NCI-H2171 treated with DMSO at 0.1 percent for 48 hours (cell line): ENCODE results near the gene FAM124A.

ENCODE experiments used
- DNase-seq: peaks from one replicate; lab custom pipeline; 2025; lab: John Stamatoyannopoulos, UW

Gene FAM124A, protein sequence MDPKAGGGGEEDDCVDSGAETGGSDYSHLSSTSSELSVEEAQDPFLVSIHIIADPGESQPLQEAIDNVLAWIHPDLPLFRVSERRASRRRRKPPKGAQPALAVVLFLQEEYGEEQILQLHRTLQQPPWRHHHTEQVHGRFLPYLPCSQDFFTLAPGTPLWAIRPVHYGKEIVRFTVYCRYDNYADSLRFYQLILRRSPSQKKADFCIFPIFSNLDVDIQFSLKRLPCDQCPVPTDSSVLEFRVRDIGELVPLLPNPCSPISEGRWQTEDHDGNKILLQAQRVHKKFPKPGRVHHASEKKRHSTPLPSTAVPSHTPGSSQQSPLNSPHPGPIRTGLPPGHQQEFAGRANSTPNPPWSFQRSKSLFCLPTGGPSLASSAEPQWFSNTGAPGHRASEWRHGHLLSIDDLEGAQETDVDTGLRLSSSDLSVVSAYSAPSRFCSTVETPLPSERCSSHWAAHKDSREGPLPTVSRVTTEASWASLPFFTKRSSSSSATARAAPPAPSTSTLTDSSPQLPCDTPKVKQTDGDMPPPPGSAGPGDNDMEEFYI

DNA sequence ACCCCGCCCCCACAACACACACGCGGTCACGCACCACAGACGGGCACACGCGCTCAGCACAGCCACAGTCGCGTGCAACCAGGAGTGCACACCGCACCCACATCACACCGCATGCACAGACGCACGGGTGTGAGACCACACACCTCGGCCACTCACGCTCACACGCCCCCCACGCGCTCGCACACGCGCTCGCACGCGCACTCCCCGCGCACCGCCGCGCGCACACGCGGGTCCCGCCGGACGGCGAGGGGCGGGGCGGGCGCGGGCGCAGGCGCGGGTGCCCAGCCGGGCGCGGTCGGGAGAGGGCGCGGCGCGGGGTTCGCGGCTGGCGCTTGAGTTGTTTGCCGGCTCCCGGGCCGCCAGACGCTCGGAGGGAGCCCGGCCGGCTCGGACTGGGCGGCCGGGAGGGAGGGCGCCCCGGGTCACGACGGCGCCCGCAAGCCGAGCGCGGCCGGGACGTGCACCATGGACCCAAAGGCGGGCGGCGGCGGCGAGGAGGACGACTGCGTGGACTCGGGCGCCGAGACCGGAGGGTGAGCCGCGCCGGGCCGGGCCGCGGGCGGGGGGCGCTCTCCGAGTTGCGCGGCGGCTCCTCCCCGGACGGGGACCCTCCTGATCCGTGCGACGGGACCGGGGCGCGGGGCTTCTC is at the start of gene FAM124A:
Gene FAM124A, plus strand, starts transcription at position 362 of the 649 bp plus-strand sequence. Its CDS starts 104 bp downstream, at position 466.
- DNase-seq: peak; percentile 63

DNA sequence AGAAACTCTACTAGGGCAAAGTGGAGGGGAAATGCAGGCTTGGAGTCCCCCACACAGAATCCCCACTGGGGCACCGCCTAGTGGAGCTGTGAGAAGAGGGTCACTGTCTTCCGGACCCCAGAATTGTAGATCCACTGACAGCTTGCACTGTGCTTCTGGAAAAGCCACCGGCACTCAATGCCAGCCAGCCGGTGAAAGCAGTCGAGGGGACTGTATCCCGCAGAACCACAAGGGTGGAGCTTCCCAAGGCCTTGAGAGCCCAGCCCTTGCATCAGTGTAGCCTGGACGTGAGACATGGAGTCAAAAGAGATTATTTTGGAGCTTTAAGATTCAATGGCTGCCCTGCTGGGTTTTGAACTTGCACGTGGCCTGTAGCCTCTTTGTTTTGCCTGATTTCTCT is 47.2 kb upstream of the FAM124A start:
- DNase-seq: no peak

DNA sequence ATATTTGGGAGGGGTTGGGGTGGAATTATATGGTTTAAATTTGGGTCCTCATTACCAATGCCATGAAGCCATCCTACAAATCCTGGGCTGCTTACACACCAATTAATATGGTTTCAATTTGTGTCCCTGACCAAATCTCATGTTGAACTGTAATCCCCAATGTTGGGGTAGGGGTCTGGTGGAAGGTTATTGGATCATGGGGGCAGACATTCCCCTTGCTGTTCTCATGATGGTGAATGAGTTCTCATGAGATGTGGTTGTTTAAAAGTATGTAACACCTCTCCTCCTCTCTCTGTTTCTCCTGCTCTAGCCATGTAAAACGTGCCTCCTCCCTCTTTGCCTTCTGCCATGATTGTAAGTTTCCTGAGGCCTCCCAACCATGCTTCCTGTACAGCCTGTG is 46.6 kb upstream of the FAM124A start:
- no peak for DNase-seq

DNA sequence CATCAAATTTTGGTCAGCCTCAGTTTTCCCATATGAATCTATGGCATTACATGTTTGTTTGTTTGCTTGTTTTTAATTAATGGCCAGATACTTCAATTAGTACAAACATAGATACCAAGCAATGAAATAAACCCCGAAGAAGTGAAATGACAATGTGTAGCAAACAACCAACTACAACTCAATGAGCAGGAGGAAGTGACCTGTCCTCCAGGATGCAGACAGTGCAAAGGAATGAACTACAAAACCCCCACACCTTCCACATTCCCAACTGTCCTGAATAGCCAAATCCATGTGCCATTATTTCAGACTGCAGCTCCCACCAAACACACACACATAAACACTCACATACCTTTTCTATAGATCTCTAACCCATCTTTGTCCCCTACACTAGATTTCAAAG is 45.0 kb upstream of the FAM124A start:
- no peak for DNase-seq

DNA sequence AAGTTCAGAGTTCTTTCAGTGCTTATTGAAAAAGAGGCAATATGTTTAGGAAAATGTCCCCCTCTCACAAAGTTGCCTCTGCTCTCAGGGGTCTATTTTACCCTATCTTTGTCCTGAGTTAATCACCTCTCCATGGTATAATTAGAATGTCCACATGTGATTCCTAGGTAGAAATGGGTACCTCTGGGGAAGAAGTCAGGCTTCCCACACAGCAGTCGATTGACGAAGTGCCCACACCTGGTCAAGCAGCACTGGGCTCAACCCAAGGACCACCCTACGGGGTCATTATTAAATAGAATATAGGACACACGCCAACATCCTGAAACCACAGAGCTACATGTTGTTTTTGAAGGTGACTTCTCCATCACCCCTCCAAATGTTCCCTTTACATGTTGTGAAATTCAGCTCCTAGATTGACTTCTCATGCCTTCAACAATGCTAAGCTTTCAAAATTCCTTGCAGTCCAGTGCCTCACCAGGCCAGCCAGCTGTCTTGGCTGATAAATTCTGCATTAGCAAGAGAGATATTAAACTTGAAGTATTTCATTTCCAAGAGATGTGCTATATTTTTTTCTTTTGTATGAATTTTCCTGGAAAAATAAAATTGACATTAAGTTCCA is 43.6 kb upstream of the FAM124A start:
- DNase-seq: no peak

DNA sequence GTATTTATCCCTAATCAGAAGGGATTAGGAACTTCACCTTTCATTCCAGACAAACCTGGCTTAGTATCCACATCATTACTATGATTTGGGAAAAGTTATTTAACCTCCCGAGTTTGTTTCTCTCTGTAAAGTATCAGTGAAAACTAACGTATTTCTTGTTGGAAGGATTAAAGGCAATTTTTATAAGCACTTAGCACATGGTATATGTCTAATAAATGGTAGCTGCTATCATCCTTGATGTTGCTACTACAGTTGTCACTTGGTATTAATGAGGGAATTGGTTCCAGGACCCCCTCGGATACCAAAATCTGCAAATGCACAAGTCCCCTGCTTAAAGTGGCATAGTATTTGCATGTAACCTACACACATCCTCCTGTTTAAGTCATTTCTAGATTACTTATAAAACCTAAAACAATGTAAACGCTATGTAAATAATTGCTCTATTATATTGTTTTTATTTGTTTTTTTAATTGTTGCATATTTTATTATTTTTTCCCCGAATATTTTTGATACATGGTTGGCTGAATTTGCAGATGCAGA is 42.7 kb upstream of the FAM124A start:
- no peak for DNase-seq

DNA sequence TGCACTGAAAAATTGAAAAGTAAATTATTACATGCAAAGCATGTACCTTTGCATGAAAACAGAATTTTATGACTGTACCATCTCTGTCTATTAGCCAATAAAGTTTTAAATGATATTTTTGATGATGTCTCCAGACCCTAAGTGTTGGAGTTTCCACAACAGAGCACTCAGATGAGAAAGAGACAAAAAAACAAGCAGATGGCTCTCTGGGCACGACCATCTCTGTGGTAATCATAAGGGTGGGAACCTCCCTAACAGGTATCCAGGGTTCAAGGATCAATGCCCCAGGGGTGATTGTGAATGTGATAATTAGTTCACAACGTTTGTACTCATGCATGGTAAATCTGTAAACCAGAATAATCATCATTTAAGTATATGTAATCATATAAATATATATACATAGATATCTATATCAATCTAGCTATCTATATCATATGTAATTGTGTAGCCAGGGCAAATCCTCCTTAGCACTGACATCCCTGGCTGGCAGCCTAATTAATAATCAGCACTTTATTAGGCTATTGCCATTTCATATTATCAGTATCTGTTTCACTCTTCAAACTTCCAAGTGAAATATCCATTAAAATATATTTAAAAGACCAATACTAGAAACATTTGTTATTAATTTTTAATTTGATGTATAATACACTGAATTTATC is 41.2 kb upstream of the FAM124A start:
- no peak for DNase-seq

DNA sequence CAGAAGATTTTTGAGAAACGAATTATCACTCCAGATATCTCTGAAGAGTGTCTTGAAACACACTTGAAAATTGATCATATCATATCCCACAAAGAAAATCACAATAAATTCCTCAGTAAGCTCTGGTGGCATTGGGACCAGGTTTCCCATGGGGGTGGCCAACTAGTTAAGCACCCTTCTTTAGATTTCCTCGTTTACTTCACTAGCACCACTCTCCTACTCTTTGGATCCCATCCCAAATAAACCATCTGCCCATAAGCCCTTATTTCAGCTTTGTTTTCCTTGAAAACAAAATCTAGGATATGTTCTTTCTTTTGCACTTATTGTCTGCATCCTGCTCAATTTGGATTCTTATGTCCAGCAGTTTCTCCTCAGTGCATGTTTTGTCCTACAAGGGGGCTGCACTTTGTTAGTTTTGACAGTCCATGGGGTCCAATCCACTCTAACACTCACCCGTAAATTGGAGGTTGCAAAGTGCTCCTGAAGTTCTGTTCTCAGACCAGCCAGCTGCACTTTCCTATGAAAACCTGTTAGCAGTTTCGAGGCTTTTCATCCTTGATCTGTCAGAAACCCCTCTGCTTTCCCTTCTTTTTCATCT is 40.3 kb upstream of the FAM124A start:
- DNase-seq: no peak

DNA sequence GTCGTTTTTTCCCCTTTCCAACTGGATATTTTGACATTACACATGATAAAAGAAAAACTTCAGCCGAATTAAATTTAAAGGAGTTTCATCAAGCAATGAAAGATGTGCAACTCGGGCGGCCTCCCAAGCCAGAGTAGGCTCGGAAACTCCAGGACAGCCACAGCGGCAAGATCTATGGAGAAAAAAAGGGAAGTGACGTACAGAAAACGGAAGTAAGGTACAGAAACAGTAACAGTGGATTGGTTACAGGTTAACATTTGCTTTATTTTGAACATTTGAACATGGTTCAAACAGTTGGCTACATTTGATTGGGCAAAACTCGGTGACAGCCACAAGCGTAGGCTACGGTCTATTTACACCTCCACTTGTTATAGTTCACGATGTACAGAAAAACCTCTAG is 30.5 kb upstream of the FAM124A start:
- DNase-seq: no peak

DNA sequence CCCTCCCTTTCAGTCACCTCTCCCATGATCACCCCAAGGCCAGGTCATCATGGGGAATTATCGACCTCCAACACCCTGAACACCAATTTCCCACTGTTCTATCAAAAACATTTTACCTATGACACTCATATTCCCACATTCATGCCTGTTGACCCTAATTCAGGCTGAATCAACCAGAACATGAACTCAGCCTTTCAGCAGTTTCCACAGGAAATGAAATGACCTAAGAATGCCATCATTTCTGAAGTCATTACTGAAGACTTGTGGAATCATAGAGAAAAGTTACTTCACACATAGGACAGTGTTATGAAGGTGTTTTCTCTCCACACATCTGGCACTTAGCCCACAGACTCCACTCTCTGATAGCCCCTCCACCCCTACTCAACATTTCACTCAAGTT is 29.9 kb upstream of the FAM124A start:
- no peak for DNase-seq

DNA sequence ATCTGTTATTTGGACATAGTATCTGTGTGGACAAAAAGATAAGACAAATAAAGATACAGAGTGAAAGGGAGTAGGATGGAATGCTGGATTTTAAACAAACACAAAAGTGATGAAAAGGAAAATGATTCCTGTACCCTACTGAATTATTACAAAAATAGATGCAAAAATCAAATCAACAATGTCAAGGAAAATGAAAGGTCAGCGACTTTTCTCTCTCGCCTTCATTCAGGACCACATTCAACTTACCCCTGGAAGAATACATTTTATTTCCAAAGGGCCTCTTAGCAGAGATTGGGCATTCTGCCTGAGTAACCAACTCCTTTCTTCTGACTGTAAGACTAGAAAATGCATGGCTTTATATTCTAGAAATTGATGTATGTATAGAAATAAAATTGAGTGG is 28.8 kb upstream of the FAM124A start:
- no peak for DNase-seq

DNA sequence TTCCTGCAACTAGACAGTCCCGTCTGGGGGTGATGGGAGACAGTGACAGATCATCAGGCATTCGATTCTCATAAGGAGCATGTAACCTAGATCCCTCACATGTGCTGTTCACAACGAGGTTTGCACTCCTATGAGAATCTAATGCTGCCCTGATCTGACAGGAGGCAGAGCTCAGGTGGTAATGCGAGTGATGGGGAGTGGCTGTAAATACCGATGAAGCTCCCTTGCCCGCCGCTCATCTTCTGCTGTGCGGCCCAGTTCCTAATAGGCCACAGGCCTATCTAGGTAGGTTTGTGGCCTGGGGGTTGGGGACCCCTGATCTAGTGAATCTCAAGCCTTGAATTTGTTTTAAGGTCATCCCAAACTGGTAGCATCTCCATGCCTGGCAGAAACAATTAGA is 27.3 kb upstream of the FAM124A start:
- DNase-seq: no peak

DNA sequence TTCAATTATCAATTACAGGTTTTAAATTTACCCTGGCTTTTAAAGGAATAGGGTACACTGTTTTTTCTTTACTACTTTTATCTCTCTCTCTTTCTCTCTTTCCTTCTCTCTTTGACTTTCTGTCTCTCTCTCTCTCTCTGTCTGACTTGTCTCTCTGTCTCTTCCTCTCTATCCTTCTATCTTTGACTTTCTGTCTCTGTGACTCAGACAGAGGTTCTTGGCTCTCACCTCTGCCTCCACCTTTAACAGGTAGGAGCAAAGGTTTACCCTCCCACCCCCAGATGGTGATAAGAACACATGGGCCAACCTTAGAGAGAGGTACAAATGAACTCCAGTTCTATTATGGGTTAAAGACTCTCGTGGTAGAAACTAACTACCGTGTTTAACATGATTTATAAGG is 20.3 kb upstream of the FAM124A start:
- no peak for DNase-seq

DNA sequence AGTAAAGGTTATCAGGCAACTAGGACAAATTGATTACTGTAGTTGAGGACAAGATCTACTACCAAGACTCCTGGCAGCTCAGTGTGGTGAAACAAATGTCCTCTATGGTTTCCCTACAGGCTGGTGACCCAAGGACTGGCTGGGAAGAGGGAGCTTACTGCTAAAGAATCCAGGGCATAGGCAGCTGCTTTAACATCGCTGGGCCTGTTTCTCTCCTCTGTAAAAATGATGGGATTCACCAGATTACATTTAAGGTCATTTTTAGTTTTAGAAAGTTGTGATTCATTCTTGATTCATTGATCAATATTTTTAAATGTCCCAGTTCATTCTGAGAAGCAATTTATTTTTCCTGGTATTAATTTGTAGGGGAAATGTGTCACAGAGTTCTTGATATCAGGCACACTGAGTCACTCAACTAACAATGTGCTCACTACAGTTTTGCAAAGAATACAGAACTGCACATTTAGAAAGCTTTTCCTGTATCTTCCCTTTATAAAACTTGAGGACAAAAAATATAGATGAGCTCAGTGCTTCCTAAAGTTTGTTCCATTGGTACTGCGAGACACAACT is 19.6 kb upstream of the FAM124A start:
- DNase-seq: no peak

DNA sequence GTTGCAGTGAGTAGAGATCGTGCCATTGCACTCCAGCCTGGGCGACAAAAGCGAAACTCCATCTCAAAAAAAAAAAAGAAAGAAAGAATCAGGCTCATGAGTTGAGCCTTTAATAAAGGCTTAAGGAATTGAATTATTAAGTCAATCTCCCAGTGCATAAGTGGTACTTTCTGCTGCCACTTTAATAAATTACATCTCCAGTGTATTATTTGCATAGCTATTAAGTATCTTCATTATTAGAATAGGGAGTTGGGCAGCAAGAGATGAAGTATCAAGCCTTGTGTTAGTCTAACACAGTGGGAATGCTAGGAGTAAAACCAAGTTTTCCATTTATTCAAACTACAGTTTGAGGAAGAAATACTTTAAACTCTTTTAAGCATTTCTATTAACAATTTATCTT is 15.6 kb upstream of the FAM124A start:
- DNase-seq: no peak

DNA sequence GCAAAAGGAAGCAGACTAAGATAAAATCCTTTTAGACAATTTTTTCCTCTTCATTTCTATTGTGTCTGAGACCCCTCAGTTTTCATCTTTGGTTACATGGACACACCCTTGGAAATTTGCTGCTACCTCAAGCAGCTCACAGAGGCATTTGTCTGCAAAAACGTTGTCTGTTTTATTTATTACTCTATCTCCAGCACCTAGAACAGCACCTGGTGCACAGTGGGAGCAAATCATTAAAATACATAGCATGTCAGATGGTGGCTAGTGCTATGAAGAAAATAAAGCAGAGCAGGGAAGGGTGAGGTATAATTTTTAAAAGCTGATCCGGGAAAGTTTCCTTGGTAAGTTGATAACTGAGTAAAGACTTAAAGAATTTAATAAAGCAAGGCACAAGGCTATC is 14.3 kb upstream of the FAM124A start:
- no peak for DNase-seq

DNA sequence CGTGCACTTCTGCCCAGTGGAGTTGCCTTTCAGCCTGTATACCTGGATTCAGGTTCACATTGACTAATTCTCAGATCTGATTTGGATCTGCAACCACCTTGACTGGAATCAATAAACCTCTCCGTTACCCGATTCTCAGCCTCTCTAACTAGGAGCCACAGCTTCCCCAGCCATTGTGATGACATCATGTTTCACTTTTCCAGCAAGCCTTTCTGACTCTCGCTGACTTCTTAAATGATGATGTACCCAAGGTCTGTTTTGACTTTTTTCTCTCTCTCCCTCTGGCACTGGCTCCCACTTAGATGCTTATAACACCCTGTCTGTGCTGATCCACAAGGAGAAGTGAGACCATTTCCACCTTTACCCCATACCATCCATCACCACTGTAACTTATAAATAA is 13.5 kb upstream of the FAM124A start:
- no peak for DNase-seq

DNA sequence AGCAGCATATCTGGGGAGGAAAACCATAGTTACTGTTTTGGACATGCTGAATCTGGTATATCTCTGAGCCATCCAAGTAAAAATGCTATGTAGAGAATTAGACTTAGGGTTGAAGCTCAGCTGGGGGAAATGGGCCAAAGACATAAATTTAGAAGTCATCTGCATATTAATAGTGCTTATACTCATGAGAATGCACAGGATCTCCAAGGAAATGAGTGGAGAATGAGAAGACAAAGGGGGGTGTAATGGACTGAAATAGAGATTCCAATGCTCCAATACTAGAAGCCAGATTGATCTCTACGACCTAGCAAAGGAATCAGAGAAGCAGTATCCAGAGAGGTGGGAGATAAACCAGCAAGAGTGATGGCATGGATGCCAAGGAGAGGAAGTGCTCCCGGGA is 10.3 kb upstream of the FAM124A start:
- DNase-seq: no peak

DNA sequence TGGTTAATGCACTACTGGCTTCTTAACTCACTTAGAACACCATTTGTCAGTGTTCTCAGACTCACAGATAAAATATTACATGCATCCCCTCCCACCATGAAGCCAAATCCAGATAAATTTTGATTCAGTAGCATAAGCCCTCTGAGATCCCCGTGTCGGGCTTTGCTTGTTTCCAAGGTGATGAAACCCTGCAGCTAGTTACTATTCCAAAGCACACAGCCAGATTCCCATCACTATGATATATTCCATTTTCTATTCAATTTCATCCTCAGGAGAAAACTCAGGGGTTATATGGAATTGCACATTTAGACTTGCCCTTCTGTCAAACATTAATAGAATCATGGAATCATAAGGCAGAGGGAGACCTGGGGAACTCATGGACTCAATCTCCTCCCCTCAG is 9.4 kb upstream of the FAM124A start:
- no peak for DNase-seq

DNA sequence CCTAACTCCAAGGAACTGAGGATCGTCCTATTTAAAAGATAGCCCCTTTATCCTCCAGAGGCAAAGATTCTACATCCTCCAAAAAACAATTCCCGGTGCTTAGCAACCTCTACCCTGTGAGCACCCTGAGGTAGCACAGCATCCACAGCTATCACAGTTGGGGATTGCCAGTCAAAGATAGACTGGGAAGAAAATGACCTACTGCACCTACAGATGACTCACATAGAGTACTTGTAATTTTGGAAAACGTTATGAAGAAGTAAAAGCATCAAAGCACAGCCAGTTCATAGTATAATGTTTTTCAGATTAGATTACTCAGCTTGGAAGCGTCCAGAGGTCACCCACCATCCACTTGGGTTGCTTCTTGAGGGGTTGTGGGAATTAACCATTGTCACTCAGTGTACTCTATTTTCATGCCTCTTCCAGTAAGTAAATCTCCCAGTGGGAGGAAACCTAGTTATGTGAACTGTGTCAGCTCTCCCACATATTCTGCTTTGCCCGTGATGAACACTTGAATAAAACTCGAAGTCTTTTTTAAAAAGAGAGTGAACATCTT is 8.9 kb upstream of the FAM124A start:
- DNase-seq: no peak

DNA sequence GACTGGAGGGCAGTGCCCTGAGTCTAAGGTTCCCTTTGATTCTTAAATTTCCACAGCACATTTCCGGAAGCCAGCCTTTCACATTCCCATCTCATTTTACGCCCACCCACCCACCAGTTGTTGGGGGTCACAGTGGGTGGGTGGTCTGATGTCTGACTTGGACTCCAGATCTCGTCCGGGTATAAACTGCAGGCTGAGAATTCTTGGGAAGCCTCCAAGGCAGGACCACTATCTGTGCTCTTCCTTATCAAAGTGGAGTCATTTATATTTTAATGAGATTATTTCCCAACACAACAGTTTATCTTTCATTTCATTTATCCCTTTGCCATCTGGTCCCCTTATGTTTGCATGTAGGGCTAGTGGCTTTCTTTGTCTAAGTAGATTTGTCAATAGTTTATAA is 3.6 kb upstream of the FAM124A start:
- DNase-seq: no peak
